Thoracic aorta (tissue), 2 donors: ENCODE results near the gene SIRPD. TPM values are rescaled to one million over a fixed set of nuclear protein-coding genes. Genes with fewer than 3 reads are reported as not detected.

ENCODE experiments used
- ATAC-seq: fragments of 150-250 bp; one replicate; pipeline ENCODE4 v1.8.0; 2017; ENCODE audit warnings: low read depth; ENCODE audit not compliant: insufficient number of reproducible peaks, low FRiP score
- DNase-seq: peaks from one replicate; pipeline ENCODE4 v3.0.0-alpha.2; 2020; ENCODE audit warnings: low spot score
- H3K27ac ChIP-seq, 2 donors: fragments of 200-600 bp; sonication (generic); 1 replicate in 1 of 2; 2 replicates in 1 of 2; pipeline ENCODE4 v1.5.1; 2016; ENCODE audit warnings: mild to moderate bottlenecking in 2 of 2, moderate library complexity in 2 of 2
- H3K27me3 ChIP-seq: fragments of 200-600 bp; sonication (generic); replicated peaks from 2 replicates; pipeline ENCODE4 v1.6.0; 2016; ENCODE audit warnings: mild to moderate bottlenecking; ENCODE audit not compliant: insufficient read depth
- H3K36me3 ChIP-seq: fragments of 200-600 bp; sonication (generic); one replicate; pipeline ENCODE4 v1.5.1; 2016
- H3K4me1 ChIP-seq, 2 donors: fragments of 200-600 bp; sonication (generic); 1 replicate in 1 of 2; 2 replicates in 1 of 2; pipeline versions ENCODE4 v1.5.1 to v1.6.0; 2016; ENCODE audit warnings: low read depth in 2 of 2, mild to moderate bottlenecking in 1 of 2; ENCODE audit not compliant: control insufficient read depth in 1 of 2
- H3K4me3 ChIP-seq: fragments of 200-600 bp; sonication (generic); 2 replicates; pipeline ENCODE4 v1.5.1; 2016; ENCODE audit warnings: mild to moderate bottlenecking
- H3K9me3 ChIP-seq: fragments of 200-600 bp; sonication (generic); 2 replicates; pipeline ENCODE4 v1.5.1; 2016
- total RNA-seq, 2 donors: library from RNA; depleted of rRNA; stranded (reverse); fragments of >200 nt; gene quantifications; one replicate each; pipeline versions ENCODE4 v1.1.0 to v1.2.3, GENCODE V29; 2016
- TF ChIP-seq, protein P1 (sequence below): fragments of 200-600 bp; sonication (generic); IDR thresholded peaks from one replicate; pipeline ENCODE4 v1.5.1; 2019; ENCODE audit warnings: antibody characterized with exemption

Gene SIRPD
- total RNA-seq, 2 donors from 2014 or later, result not detected

DNA sequence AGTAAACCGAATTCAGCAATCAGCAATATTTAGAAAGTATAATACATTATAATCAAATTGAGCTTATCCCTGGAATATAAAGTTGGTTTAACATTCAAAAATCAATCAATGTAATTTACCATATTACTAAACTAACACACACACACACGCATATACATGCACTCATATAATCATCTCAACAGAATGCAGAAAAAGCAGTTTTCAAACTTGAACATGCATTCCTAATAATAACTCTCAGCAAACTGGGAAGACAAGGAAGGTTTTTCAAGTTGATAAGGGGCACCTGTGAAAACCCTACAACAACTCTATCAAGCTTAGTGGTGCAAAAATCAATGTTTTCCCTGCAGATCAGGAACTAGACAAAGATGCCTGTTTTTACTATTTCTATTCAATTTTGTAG lies 70.9 kb downstream of the SIRPD start:
- ATAC-seq, result no peak
- no peaks in the 10 kb centered on the region for H3K36me3 ChIP-seq
- TF ChIP-seq, protein P1, sequence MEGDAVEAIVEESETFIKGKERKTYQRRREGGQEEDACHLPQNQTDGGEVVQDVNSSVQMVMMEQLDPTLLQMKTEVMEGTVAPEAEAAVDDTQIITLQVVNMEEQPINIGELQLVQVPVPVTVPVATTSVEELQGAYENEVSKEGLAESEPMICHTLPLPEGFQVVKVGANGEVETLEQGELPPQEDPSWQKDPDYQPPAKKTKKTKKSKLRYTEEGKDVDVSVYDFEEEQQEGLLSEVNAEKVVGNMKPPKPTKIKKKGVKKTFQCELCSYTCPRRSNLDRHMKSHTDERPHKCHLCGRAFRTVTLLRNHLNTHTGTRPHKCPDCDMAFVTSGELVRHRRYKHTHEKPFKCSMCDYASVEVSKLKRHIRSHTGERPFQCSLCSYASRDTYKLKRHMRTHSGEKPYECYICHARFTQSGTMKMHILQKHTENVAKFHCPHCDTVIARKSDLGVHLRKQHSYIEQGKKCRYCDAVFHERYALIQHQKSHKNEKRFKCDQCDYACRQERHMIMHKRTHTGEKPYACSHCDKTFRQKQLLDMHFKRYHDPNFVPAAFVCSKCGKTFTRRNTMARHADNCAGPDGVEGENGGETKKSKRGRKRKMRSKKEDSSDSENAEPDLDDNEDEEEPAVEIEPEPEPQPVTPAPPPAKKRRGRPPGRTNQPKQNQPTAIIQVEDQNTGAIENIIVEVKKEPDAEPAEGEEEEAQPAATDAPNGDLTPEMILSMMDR, result no peak
- no peaks in the 10 kb centered on the region for H3K4me1 ChIP-seq
- no peak overlapping the region for H3K4me3 ChIP-seq
- no peak for DNase-seq
- H3K9me3 ChIP-seq, result no peaks in the 10 kb centered on the region
- H3K27me3 ChIP-seq, result no peaks in the 10 kb centered on the region
- H3K27ac ChIP-seq, result no peak overlapping the region

DNA sequence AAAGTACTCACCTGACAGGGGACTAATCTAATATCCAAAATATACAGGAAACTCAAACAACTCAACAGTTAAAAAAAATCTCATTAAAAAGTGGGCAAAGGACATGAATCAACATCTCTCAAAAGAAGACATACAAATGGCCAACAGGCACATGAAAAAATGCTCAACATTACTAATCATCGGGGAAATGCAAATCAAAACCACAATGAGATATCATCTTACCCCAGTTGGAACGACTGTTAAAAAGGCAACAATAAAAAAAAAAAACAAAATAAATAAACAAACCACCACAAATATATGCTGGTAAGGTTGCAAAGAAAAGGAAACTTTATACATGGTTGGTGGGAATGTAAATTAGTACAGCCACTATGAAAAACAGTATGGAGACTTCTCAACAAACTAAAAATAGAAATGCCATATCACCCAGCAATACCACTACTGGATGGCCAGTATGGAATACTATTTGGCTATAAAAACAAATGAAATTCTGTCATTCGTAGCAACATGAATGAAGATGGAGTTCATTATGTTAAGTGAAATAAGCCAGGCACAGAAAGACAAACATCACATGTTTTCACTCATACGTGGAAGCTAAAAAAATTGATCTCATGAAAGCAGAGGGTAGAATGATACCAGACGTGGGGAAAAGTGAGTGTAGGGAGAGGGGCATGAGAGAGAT lies 72.9 kb downstream of the SIRPD start:
- Histone ChIP-seq H3K9me3 (no peaks in the 10 kb centered on the region), H3K27ac (no peak overlapping the region), H3K4me3 (no peak overlapping the region), H3K4me1 (no peaks in the 10 kb centered on the region), H3K27me3 (no peaks in the 10 kb centered on the region), H3K36me3 (no peaks in the 10 kb centered on the region)
- TF ChIP-seq, protein P1, result no peak
- DNase-seq (no peak), ATAC-seq (no peak)

Other genes starting within 250 kb of the SIRPD start
- 10 to 100 TPM in 1 of 2 donors, 1 to 10 TPM in 1; 4.1 to 10.2 TPM for gene SDCBP2, start 228.6 kb downstream of the SIRPD start, total RNA-seq
- 100 to 1,000 TPM in 1 of 2 donors, 10 to 100 TPM in 1; 69.9 to 184 TPM for gene FKBP1A, start 164.7 kb downstream of the SIRPD start, total RNA-seq
- gene NSFL1C, start 90.9 kb downstream of the SIRPD start, total RNA-seq, result 10 to 100 TPM; 26.9 to 49.7 TPM
- 10 to 100 TPM; 11.0 to 29.8 TPM for gene SIRPB2, start 66.3 kb downstream of the SIRPD start, total RNA-seq
- 1 to 10 TPM; 1.4 to 8.5 TPM for gene SIRPB1, start 62.3 kb upstream of the SIRPD start, total RNA-seq
- gene SIRPG, start 100.1 kb upstream of the SIRPD start, total RNA-seq, result 1 to 10 TPM in 1 of 2 donors, not detected in 1; 3.8 TPM